GM12874 (cell line): ENCODE measurements around the gene ZNF500.

ENCODE experiments used
- CTCF ChIP-seq: IDR thresholded peaks from 2 replicates; pipeline ENCODE4 v1.5.1; 2011; ENCODE audit warnings: low read depth, mild to moderate bottlenecking, control low read depth, low read length, moderate library complexity; ENCODE audit not compliant: insufficient read depth

Gene ZNF500

DNA sequence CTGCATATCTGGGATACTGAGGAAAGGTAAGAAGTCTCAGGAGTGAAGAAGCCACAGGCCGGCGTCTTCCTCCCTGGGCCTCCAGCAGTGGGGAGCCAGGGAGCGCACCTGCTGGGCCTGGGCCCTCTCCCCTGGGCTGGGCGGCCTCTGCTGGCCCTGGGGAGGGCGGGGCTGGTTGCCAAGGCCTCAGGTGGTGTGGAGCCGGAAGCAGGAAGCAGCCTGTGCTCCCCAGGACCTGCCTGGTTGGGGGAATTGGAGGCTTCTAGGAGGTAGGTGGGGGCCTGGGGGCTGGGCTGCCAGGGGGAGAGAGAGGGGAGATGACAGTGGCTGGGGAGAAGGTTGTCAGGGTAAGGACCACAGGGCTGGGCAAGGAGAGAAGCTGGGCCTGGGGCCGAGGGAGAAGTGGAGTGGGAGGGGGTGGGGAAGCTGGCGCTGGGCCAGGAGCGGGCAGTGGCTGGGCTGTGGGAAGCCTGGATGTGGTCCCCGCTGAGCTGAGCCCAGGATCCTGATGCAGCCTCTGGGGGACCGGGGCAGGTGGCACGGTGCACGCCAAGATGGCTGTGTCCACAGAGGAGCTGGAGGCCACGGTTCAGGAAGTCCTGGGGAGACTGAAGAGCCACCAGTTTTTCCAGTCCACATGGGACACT, 28.3 kb upstream of the ZNF500 start, which contains the start of gene SMIM22:
TSS of gene SMIM22 (plus strand) at position 189 of the 647 bp plus-strand sequence. CDS start at position 555, 366 bp downstream.
- no peak for TF ChIP-seq CTCF

DNA sequence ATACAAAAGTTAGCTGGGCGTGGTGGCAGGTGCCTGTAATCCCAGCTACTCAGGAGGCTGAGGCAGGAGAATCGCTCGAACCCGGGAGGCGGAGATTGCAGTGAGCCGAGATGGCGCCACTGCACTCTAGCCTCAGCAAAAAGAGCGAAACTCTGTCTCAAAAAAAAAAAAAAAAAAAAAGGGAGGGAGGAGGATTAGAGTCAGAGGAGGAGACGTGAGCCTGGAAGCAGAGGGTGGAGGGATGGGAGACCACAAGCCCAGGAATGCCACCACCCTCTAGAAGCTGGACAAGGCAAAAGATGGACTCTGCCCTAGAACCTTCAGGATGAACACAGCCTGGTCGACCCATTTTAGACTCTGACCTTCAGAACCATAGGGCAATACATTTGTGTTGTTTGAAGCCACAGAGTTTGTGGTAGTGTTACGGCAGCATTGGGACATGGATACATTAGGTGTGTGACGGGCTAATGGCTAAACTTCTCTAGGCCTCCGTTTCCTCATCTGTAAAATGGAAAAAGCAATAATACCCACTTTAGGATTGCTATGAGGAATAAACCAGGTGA, 26.1 kb upstream of the ZNF500 start:
- no peak for TF ChIP-seq CTCF

DNA sequence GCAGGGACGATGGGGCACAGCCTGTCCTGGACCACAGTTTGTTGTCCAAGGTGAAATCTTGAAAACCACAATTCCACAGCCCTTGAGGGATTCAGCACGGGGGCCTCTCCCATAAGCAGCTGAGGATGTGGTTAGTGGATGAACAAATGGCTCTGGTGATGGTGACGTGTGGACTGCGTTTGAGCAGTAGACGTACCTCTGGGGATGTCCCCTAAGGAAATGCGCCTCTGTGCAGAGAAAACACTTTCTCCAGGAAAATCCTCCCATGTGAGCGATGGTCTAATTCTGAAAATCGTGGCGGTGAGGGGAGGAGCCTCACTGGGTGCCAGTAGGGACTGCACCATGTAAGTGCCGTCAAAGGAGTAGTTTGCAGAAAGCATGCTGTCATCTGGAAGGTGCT, 23.9 kb upstream of the ZNF500 start:
- TF ChIP-seq CTCF: no peak

DNA sequence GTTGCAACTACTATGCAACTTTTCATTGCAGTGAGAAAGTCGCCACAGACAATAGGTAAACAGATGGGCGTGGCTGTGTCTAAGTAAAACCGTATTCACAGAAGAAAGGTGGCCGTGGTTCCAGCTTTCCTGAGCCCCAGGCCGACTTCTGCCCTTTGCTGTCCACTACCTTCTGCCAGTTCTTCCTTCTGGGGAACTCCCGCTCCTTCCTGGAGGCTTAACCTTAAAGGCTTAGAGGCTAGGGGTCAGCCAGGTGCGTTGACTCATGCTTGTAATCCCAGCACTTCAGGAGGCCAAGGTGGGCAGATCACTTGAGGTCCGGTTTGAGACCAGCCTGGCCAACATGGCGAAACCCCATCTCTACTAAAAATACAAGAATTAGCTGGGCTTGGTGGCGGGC, 23.3 kb upstream of the ZNF500 start:
- TF ChIP-seq CTCF: no peak

DNA sequence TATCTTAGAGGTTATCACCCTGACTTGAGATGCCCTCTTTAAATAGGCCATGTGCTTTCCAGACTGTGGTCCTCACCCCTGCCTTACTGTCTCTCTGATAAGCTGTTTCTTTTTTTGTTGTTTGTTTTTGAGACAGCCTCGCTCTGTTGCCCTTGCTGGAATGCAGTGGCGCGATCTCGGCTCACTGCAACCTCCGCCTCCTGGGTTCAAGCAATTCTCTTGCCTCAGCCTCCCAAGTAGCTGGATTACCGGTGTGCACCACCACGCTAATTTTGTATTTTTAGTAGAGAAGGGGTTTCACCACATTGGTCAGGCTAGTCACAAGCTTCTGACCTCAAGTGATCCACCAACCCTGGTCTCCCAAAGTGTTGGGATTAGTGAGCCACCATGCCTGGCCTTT, 21.9 kb upstream of the ZNF500 start:
- TF ChIP-seq CTCF: no peak

DNA sequence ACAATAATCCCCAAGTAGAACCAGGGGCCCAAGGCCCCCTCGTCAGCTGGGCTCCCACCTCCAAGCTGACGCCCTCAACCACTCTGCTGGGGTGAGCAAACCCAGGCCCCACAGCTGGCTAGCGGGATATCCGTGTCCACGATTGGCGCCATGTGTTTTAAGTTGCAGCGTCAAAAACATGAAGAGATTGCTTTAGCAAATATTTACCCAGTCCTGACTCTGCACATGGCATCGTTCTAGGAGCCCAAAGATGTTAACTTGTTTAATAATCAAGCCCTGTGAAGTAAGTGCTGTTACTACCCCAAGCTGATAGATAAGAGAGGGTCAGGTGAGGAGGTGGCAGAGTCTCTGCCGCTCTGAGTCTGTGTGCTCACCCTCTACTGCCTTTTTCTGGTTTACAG, 21.5 kb upstream of the ZNF500 start:
- TF ChIP-seq CTCF: no peak

GRCh38 chr16:4787627-4788482, 20.9 kb upstream of the ZNF500 start, which contains the start of gene SEPTIN12:
SEPTIN12 (minus strand) TSS chr16:4788345; CDS start chr16:4787645, 700 bp downstream.
- no peak for TF ChIP-seq CTCF
